B cell (primary cell): ENCODE measurements around the gene LRRC45. TPM values are rescaled to one million over a fixed set of nuclear protein-coding genes. Genes with fewer than 3 reads are reported as not detected.

Source experiments
- ATAC-seq: fragments of 200-7000 bp; cut with Tn5 transposase; one replicate; pipeline ENCODE4 v1.10.0; 2021; ENCODE audit warnings: low read depth, mild to moderate bottlenecking, moderate number of reproducible peaks, moderate library complexity
- CTCF ChIA-PET: fragments of 350-600 bp; sonication (Branson Sonifier 250); formaldehyde crosslinking; loops from one replicate; lab custom pipeline; 2021; ENCODE audit warnings: antibody characterized with exemption, inconsistent platforms; lab: Charles Lee
- POLR2A ChIA-PET: fragments of 350-600 bp; sonication (Branson Sonifier 250); formaldehyde crosslinking; loops from one replicate; lab custom pipeline; 2021; ENCODE audit warnings: antibody characterized with exemption; lab: Charles Lee
- DNase-seq: peaks from one replicate; pipeline ENCODE4 v3.0.0; 2013
- H2AFZ ChIP-seq: 2 replicates; pipeline ENCODE4 v1.6.1; 2012; ENCODE audit warnings: mild to moderate bottlenecking, low read depth, low read length; ENCODE audit not compliant: insufficient read depth, poor library complexity, severe bottlenecking
- H3K27ac ChIP-seq, 2 donors: 1 replicate in 1 of 2; 2 replicates in 1 of 2; pipeline ENCODE4 v1.5.1; 2012 to 2013; ENCODE audit warnings: low read length in 2 of 2, mild to moderate bottlenecking in 2 of 2, moderate library complexity in 1 of 2
- H3K27me3 ChIP-seq, 4 experiments: fragments of 200-600 bp in 1 of 4; sonication (generic) in 1 of 4; replicated peaks in 1 of 4; 1 replicate in 2 of 4; 2 replicates in 2 of 4; pipeline versions ENCODE4 v1.6.1 to v1.7.0; 2013 to 2016; ENCODE audit warnings: low read length in 3 of 4, mild to moderate bottlenecking in 2 of 4, mixed read lengths in 1 of 4, moderate library complexity in 1 of 4; ENCODE audit not compliant: insufficient read depth in 4 of 4, control insufficient read depth in 3 of 4; ENCODE audit errors: control extremely low read depth in 1 of 4
- H3K36me3 ChIP-seq, 2 experiments: replicated peaks in 1 of 2; 1 replicate in 1 of 2; 2 replicates in 1 of 2; pipeline versions ENCODE4 v1.6.1 to v1.7.1; 2013; ENCODE audit warnings: low read length in 1 of 2; ENCODE audit not compliant: insufficient read depth in 2 of 2, control insufficient read depth in 1 of 2; ENCODE audit errors: control extremely low read depth in 1 of 2, extremely low read depth in 1 of 2
- H3K4me1 ChIP-seq, 2 donors: fragments of 200-600 bp in 1 of 2; sonication (generic) in 1 of 2; 1 replicate in 1 of 2; 2 replicates in 1 of 2; pipeline versions ENCODE4 v1.5.1 to v1.6.1; 2013 to 2017; ENCODE audit warnings: low read length in 2 of 2; ENCODE audit not compliant: control insufficient read depth in 2 of 2, insufficient read depth in 2 of 2
- H3K4me2 ChIP-seq: replicated peaks from 2 replicates; pipeline ENCODE3; 2012; ENCODE audit warnings: mild to moderate bottlenecking, low read depth, low read length; ENCODE audit not compliant: poor library complexity, severe bottlenecking
- H3K4me3 ChIP-seq, 5 experiments: fragments of 200-600 bp in 1 of 5; sonication (generic) in 1 of 5; 1 replicate in 3 of 5; 2 replicates in 2 of 5; pipeline versions ENCODE4 v1.5.1 to v1.7.0; 2011 to 2016; ENCODE audit warnings: low read length in 4 of 5, mild to moderate bottlenecking in 4 of 5, low read depth in 2 of 5, control low read depth in 1 of 5, moderate library complexity in 1 of 5; ENCODE audit not compliant: insufficient read depth in 1 of 5; ENCODE audit errors: control extremely low read depth in 1 of 5, extremely low read depth in 1 of 5
- H3K79me2 ChIP-seq: fragments of 200-600 bp; sonication (generic); one replicate; pipeline ENCODE4 v1.6.0; 2016; ENCODE audit warnings: low read length; ENCODE audit not compliant: control insufficient read depth, insufficient read depth
- H3K9ac ChIP-seq: fragments of 200-600 bp; sonication (generic); 2 replicates; pipeline ENCODE4 v1.6.1; 2017; ENCODE audit warnings: mild to moderate bottlenecking, low read length, moderate library complexity
- H3K9me3 ChIP-seq, 3 donors: one replicate each; pipeline versions ENCODE4 v1.6.1 to v1.7.1; 2013; ENCODE audit warnings: low read length in 2 of 3; ENCODE audit not compliant: control insufficient read depth in 2 of 3, insufficient read depth in 1 of 3; ENCODE audit errors: control extremely low read depth in 1 of 3
- H4K20me1 ChIP-seq: 2 replicates; pipeline ENCODE4 v1.6.0; 2012; ENCODE audit warnings: mild to moderate bottlenecking, low read length; ENCODE audit not compliant: insufficient read depth, control insufficient read depth, poor library complexity, severe bottlenecking
- H3K27ac Mint-ChIP-seq: one replicate; pipeline ENCODE4 v1.8.0; 2021; ENCODE audit warnings: mixed read lengths
- H3K27me3 Mint-ChIP-seq: one replicate; pipeline ENCODE4 v1.8.0; 2021; ENCODE audit warnings: mixed read lengths
- H3K4me1 Mint-ChIP-seq: one replicate; pipeline ENCODE4 v1.8.0; 2021; ENCODE audit warnings: mixed read lengths
- H3K4me3 Mint-ChIP-seq: one replicate; pipeline ENCODE4 v1.8.0; 2021; ENCODE audit warnings: mixed read lengths
- H3K9me3 Mint-ChIP-seq: one replicate; pipeline ENCODE4 v1.8.0; 2022; ENCODE audit warnings: mixed read lengths; ENCODE audit not compliant: insufficient read depth
- CTCF ChIP-seq: fragments of 200-600 bp; IDR thresholded peaks from one replicate; pipeline ENCODE4 v1.8.0; 2022; ENCODE audit warnings: antibody characterized with exemption, mild to moderate bottlenecking
- EZH2 ChIP-seq: IDR thresholded peaks from 2 replicates; pipeline ENCODE4 v1.6.1; 2012; ENCODE audit warnings: borderline replicate concordance, low read depth, mild to moderate bottlenecking, moderate library complexity, low read length; ENCODE audit not compliant: insufficient read depth, poor library complexity, severe bottlenecking
- WGBS: methylation state at CpG from one replicate; pipeline ENCODE4 v1.1.5; 2013; ENCODE audit warnings: missing lambda C conversion rate; ENCODE audit not compliant: insufficient coverage; 5-methylcytosine and 5-hydroxymethylcytosine counted together
- intact Hi-C: fragments of 100-400 bp; cut with micrococcal nuclease; formaldehyde crosslinking; loops from one replicate; pipeline ENCODE4 v1.10.0; 2022
- polyA plus RNA-seq: library from polyadenylated mRNA; depleted of rRNA; stranded (reverse); fragments of >200 nt; gene quantifications from 2 replicates; pipeline ENCODE4 v1.2.3, GENCODE V29; 2012
- total RNA-seq, 2 donors: library from RNA; stranded (reverse); fragments of 120-200 nt in 1 of 2; gene quantifications; 1 replicate in 1 of 2; 2 replicates in 1 of 2; pipeline versions ENCODE4 v1.2.3 to v1.2.4, GENCODE V29; 2013 to 2022

The LRRC45 gene
- total and polyA plus RNA-seq, 2 donors (not counting 1 experiment from before 2014, with no cell fraction given) = 19.4 to 19.6 TPM

GRCh38 chr17:81976332-81977210 is 46.5 kb upstream of the LRRC45 start:
- ATAC-seq (no peak), DNase-seq (no peak)
- H3K36me3 ChIP-seq = no peaks in the 10 kb centered on the region
- TF ChIP-seq EZH2 (no peak), CTCF (no peak)
- peak overlapping the region; percentile 5 to 96 (median 79) for H3K4me3 ChIP-seq
- H4K20me1 ChIP-seq = peaks cover 7% of the 10 kb centered on the region
- H3K79me2 ChIP-seq = peaks cover 20% of the 10 kb centered on the region
- peak overlapping the region; percentile 48 to 91 for H3K27ac ChIP-seq
- Mint-ChIP-seq H3K9me3 (no peaks in the 10 kb centered on the region), H3K27me3 (peaks cover 3% of the 10 kb centered on the region), H3K27ac (peak overlapping the region; percentile 99), H3K4me1 (peaks cover 28% of the 10 kb centered on the region), H3K4me3 (peak overlapping the region; percentile 98)
- POLR2A ChIA-PET = interaction anchor here (1.4 to 3.9 kb wide), 2 partner anchors 9 to 61 kb away, joined by 3 to 28 read pairs; partner anchors contain the start of gene DCXR
- H2AFZ ChIP-seq = peak overlapping the region; percentile 100
- CTCF ChIA-PET = interaction anchor here (1.0 kb wide), 3 partner anchors 13 to 61 kb away, joined by 3 read pairs; partner anchors contain the start of gene DCXR
- H3K4me2 ChIP-seq = peak overlapping the region; percentile 99
- peaks cover 19 to 26% of the 10 kb centered on the region in 2 donors for H3K4me1 ChIP-seq
- WGBS = 20% methylated on average over 28 of the region's 30 CpGs
- peaks cover 0 to 4% (median 4%) of the 10 kb centered on the region in 3 donors for H3K9me3 ChIP-seq
- intact Hi-C loops = loop anchor here (1.0 to 2.0 kb wide), 4 partner anchors 8 to 61 kb away; partner anchors contain the start of genes DCXR, LRRC45 and MAFG
- no peaks in the 10 kb centered on the region for H3K27me3 ChIP-seq
- H3K9ac ChIP-seq = peak overlapping the region; percentile 85
